ENCODE results near the gene PIK3CB.
"Not testable (repeated sequence)": the region's sequence is repeated elsewhere in the genome, so short reads cannot be mapped to it uniquely, and the experiment has no call there.

PIK3CB gene

DNA sequence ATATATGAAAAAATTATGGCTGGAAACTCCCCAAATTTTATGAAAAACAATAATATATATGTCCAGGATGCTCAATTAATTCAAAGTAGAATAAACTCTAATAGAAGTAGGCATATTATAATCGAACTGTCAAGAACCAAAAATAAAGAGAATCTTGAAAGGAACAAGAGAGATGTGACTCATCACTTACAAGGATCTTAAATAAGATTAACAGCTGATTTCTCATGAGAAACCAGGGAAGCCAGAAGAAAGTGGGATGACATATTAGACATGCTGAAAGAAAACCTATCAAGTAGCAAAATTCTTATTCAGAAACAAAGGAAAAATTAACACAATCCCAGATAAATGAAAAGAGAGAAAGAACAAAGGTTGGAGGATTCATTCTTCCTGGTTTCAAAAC, 159.3 kb downstream of the PIK3CB start:
- no peak for DNase-seq

DNA sequence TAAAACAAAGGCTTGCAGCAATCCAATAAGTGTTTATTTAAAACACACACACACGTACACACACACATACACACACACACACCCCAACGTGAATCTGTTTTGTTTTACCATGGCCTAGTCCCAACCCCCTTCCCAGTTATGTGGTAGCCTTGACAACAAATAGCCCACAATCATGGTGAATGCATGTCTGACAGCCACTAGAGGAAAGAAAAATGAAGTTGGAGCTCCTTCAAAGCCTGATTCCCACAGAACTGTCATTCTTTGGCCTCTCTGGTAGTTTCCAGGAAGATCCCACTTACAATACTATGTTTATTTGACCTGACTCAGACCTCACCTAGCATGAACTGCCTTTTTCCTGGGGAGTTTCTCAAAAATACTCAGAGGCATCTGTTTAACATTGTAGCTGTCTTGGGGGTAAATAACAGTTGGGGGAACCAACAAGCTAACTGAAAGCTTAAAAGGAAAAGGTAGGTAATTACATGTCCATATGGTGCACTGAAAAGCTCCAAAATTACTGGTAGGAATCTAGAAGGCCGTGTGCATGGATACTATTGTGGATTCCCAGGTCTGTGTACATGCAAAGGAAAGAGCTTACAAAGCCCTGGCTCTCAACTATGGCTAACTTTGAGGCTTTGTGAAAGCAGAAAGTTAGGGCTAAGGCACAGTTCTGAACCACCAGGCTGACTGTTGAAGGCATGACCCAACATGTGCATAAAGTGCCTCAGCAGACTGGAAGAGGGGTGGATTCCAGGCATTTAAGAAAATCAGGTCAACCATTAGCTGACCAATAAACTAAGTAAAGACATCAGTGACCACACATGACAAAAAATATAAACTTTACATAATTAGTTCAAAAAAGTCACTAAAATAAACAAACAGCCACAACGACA, 160.8 kb downstream of the PIK3CB start:
- DNase-seq, result peak; percentile 33

DNA sequence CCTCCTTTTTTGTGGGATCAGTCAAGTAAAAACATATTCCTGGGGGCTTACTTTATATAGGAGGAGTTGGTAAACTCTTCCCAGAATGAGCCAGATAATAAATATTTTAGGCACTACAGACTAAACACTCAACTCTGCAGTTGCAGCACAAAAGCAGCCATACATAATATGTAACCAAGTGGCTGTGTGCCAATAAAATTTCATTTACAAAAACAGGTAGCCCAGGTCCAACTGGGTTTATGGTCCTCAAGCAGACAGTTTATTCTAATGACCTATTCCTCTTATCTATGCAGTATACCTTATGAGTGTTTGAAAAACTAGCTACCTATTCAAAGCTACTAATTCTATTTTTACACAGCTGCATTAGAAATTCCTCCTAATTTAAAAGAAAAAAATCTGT, 164.3 kb downstream of the PIK3CB start:
- no peak for DNase-seq

DNA sequence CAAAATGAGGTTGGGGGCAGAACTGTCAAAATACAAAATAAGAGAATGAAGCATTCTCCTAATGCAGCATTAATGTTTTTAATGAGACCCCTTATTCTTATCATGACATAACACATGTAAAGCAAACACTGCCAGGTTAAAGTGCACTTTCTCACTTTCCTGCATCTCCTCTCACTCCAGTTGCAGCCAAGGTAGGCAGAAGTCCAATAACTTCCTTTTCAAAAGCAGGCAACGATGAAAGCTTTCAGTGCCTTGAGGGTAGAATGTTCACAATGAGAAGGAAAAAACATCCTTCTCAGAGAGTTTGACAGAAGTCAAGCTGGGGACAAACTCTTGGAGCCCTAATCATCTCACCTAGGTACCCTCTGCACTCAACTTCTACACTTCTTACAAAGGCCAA, 166.6 kb downstream of the PIK3CB start:
- DNase-seq, result no peak

DNA sequence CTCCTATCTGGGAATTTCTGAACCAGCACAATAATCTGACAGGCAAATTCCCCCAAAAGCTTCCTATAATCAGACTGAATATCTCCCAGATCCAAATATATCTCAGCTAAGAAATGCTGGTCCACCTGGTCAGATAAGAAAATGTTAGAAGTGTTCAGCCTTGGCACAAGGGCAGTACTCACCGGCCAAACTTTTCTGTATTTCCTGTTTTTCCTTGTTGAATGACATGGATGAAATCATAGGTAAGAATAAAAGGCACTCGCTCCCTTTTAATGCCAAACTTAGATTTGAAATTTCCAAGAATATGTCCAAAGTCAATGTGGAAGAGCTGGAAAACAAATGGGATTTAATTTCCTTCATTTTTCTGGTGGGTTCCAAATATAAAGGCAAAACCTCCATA, 177.2 kb downstream of the PIK3CB start:
- DNase-seq, result no peak

DNA sequence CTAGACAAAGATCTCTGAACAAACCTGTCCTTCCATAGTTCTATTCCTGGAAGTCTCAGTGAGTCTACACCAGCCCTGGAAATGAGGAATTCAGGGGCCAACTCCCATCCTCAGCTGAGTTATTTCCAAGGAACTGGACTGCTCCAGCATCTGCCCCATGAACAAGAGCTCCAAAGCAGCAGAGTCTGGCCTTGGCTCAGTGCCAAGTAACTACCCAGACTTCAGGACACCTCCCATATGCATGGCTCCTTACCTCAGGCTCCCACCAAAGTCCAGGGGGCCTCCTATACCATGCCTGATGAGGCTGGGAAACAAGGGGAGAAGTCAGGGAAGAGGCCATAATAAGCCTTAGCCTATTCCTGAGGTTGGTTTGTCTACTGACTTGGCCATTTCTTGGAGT, 181.2 kb downstream of the PIK3CB start:
- no peak for DNase-seq

DNA sequence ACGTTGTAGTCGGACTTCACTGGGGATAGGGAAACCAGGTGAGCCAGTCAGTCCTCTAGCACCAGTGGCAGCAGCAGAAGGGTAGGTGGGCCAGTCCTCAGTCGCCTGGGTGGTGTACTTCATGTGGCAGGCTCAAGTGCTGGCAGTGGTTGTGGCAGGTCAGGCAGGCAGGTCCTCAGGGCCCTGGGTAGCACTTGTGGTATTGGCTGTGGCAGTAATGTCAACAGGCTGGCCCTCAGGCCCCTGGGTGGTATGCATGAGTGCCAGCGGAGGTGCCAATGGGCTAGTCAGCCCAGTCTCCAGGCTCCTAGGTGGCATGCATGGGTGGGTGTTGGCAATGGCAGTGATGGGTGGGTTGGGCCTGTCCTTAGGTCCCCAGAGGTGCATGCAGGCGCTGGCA, 185.6 kb downstream of the PIK3CB start:
- no peak for DNase-seq

DNA sequence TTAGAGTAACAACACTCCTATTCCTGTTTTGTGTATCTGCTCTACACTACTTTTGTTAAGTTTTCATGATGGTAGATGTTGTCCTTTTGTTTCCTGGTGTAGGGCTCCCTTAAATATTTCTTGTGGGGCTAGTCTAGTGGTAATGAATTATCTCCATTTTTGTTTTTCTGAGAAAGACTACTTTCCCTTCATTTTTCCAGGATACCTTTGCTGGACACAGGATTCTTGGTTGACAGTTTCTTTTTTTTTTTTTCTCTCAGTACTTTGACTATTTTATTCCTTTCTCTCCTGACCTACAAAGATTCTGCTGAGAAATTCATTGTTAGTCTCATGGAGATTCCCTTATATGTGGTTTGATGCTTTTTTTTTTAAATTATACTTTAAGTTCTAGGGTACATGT, 188.2 kb downstream of the PIK3CB start:
- no peak for DNase-seq

DNA sequence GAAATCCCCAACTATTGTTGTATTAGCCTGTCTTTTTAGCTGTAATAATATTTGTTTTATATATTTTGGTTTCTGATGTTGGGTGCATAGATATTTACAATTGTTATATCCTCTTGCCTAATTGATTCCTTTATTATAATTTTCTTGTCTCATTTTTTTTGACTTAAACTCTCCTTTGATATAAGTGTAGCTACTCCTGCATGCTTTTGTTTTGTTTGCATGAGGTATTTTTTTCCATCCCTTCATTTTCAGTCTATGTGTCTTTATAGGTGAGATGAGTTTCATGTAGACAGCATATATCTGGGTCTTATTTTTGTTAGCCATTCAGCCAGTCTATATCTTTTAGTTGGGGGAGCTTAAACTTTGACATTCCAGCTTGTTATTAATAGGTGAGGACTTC, 188.7 kb downstream of the PIK3CB start:
- DNase-seq, result no peak

DNA sequence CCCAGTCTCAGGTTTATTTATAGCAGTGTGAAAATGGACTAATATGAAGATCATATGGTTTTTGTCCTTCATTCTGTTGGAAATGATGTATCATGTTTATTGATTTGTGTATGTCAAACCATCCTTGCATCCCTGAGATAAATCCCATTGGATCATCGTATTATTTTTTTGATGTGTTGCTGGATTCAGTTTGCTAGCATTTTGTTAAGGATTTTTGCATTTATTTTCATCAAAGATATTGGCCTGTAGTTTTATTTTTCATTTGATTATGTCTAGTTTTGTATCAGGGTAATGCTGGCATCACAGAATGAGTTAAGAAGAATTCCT, 191.8 kb downstream of the PIK3CB start:
- no peak for DNase-seq

DNA sequence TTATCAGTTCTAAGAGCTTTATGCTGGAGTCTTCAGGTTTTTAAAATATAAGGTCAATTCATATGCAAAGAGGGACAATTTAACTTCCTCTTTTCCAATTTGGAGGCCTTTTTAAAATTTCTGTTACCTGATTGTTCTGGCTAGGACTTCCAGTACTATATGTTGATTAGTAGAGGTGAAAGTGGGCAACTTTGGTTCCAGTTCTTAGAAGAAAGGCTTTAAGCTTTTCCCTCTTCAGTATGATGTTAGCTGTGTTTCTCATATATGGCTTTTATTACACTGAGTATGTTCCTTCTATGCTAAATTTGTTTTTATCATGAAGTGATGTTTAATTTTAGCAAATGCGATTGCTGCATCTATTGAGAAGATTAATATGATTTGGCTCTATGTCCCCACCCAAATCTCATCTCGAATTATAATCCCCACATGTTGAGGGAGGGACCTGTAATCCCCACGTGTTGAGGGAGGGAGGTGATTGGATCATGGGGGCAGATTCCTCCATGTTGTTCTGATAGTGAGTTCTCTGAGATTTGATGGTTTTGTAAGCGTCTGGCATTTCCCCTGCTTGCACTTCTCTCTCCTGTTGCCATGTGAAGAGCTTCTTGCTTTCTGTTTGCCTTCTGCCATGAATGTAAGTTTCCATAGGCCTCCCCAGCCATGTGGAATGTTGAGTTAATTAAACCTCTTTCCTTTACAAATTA, 192.4 kb downstream of the PIK3CB start:
- DNase-seq, result no peak

DNA sequence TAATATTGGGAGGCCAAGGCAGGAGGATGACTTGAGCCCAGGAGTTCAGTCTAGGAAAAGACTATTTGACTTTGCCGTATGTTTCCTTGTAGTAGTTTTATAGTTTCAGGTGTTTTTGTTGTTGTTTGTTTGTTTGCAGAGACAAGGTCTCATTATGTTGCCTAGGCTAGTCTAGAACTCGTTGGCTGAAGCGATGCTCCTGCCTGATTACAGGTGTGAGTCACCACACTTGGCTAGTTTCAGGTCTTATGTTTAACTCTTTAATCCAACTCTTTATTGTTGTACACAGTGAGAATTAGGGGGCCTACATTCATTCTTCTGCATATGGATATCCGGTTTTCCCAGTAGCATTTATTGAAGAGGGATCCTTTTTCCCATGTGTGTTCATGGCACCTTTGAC, 194.2 kb downstream of the PIK3CB start:
- no peak for DNase-seq

DNA sequence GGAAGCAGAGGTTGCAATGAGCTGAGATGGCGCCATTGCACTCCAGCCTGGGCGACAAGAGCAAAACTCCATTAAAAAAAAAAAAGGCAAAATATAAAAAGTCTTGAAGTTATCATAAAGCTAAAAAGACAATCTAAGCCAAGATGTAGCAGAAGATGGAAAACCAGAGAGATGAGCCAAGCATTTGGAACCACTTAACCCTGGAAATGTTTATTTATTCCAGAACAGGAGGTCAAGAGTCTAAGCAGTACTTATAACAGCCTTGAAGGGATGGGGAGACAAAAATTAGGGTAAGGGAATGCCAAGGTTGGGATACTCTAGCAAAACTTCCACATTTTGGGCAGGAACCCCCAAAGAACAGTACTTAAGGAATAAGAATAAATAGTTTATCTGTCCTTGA, 196.1 kb downstream of the PIK3CB start:
- no peak for DNase-seq

DNA sequence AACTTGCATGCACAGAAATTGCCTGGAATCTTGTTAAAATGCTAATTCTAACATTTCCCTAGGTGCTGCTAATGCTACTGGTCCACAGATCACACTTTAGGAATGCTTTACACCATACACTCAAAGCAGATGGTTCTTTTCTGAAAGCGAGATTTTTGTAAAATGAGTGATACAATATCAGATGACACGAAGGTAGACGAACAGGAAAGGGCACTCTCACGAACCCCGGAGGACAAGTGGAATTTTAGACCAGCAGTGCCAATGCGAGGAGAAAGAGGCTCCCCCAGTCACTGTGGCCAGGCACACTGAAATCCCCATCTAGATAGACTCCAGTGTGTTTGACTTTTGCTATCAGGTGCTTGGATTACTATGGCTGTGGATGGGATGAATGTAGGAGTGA, 205.2 kb downstream of the PIK3CB start:
- no peak for DNase-seq

DNA sequence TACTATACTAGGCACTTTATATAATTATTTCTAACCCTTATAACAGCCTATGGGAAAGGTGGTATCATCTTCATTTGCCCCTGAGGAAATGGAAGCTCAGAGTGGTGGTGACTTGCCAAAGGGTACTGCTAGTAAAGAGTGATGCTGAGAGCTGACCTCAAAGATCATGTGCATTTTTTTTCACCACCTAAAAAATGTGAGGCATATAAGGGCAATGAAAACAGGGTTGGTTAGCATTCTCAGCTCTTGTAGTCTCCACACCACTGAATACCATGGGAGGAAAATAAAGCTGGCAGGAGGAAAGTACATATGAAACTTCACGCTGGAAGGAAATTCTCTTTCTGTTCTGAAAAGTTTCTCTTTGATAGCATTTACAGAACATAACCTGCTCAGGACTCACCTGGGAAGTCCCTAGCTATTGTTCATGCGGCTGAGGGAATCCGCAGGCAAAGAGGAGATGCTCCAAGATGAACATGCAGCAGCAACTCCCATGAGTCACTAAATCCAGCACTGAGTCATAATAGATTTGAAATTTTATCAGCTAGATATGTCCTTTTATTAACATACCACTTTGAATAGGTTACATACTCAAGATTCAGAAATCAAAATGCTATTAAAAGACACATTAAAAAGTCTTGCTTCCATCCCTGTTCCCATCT, 208.9 kb downstream of the PIK3CB start:
- no peak for DNase-seq

DNA sequence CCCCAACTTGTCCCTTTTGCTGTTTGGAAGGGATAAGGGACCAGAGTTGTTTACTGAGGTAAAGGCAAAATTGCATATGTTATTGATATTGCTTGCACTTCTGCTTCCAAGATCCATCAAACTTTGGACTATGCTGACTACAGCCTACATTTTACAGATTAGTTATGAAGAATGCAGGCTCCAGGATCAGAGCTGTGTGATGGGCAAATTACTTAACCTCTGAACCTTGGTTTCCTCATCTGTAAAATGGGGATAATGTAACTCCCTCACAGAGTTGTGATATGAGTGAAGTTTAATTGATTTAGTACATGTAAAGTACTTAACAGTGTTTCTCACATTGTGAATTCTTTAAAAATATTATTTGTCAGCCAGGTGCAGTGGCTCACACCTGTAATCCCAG, 210.2 kb downstream of the PIK3CB start:
- no peak for DNase-seq

DNA sequence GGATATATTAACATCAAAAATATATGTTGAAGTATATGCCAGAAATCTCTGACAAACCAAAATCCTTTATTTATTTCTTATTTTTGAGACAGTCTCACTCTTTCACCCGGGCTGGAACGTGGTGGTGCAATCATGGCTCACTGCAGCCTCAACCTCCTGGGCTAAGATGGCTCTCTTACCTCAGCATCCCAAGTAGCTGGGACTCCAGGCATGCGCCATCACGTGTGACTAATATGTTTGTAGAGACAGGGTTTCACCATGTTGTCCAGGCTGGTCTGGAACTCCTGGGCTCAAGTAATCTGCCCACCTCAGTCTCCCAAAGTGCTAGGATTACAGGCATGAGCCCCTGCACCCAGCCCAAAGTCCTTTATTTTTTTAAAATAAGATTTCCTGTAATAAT, 214.3 kb downstream of the PIK3CB start:
- DNase-seq, result no peak

DNA sequence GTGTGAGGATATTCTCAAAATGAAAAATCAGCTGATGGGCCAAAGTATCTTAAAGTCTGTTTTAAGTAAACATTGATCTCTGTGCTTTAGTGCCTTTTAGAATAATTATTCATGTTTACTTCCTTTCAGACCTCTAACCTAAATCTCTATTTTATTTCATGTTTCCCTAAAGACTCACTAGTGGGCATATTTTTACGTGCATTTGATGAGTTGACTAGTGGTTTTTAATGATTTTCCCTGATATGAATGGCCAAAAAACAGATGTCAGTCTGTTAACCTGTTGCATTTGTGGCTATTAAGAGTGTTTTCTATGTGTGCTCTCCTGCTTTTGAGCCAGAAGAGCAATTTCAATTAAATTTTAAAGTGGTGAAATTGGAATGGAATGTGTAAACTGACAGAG, 219.3 kb downstream of the PIK3CB start:
- no peak for DNase-seq

DNA sequence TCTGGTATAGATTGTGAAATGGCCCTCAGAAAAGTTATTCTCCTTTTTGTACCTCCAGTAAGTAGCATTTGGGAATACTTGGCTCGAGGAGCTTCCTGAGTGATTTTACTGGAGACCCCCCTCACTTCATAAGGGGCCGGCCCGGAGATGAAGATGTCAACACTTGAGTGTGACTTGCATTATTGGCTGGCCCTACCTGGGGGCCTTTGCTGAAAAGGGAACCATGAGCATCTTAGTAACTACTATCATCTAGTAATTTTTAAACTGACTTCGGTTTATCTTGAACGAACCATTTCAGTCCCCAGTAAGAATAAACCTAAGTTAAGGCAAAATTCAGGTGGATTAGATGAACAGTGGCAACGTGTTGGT, 224.8 kb downstream of the PIK3CB start:
- DNase-seq, result no peak

DNA sequence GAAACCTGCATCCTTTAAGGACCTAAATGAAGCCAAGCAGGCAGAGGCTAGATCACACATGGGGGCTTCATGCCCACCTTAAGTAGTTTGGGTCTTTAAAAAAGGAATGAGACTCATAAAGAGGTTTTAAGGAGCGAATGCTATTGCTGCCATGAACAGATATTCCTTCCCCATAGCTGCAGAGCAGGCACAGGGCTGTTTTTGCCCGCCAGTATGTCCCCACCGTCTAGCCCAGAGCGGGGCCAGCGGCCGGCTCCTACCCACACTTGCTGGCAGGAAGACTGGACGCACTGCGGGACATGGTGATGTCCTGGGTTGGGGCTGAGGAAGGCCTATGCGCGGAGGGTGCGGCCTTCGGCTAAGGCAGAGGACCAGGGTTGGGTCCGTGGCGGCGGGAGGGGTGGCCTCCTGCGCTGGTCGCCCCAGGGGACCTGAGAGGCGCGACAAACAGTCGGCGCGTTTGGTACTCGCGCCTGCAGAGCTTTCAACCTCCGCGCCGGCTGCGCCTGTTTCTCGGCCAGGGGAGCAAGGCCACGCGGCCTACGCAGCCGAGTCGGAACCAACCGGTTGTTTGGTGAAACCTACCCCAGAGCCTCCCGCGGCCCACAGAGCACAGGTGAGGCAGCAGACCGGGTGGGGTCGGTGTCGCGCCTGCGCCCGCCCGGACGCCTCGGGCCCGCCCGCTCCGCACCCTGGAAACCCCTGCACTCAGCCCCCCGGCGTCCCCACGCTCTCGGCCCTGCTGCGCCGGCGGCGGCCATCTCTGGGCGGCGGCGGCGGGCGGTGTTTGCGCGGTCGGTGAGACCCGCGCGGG, 226.2 kb downstream of the PIK3CB start, which contains the start of gene FAIM:
Gene FAIM, plus strand, starts transcription at position 450 of the 814 bp plus-strand sequence. CDS start 10,956 bp downstream, outside the sequence.
- DNase-seq, result peak; percentile 82

DNA sequence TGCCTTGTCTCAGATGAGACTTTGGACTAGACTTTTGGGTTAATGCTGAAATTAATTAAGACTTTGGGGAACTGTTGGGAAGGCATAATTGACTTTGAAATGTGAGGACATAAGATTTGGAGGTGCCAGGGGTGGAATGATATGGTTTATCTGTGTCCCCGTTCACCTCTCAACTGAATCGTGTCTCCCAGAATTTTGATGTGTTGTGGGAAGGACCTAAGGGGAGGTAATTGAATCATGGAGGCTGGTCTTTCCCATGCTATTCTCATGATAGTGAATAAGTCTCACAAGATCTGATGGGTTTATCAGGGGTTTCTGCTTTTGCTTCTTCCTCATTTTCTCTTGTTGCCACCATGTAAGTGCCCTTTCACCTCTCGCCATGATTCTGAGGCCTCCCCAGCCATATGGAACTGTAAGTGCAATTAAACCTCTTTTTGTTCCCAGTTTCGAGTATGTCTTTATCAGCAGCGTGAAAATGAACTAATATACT, 230.6 kb downstream of the PIK3CB start:
- DNase-seq, result not testable (repeated sequence)

All from left hindlimb (tissue), 1 donor.